ENCODE measurements around the gene MAP3K10.
"Not testable (repeated sequence)": the region's sequence is repeated elsewhere in the genome, so short reads cannot be mapped to it uniquely, and the experiment has no call there.

Gene MAP3K10

DNA sequence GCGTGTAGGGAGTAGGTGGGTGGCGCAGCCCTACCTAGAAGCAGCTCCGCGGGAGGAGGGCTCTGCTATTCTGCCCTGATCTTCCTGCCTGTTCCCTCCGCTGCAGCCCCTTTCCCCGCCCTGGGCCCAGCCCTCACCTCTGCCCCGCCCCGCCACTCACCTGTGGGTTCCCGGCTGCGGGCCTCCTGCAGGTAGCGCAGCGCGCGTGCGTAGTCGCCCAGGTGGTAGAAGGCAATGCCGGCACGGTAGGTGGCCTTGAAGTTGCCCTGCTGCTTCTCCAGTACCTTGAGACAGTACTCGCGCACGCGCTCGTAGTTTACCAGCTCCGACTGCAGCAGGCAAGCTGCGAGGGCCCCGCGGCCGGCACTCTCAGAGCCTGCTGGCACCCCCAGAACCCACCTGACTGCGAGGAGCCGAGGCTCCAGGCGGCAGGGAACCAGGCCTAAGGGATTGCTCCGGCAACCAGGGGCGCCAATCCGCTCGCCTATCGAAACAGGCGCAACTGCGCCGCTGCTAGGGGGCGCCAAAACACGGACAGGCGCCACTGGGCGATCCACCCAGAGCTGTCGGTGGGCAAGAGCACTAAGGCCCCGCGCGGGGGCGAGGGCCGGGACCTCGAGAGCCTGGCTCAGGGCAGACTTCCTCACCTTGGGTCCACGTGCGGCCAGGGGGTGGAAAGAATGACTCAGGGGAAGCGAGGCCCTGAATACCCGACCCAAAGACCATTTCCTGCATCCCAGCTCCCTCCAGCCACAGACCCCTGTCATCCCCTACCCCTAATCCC, 26.0 kb downstream of the MAP3K10 start:
- H3K27ac Mint-ChIP-seq: no peak overlapping the region
- no peak overlapping the region for H3K4me3 Mint-ChIP-seq
- peaks cover 20% of the 10 kb centered on the region for H3K4me1 Mint-ChIP-seq (ENCODE audit: low read depth)
- intact Hi-C loops (cut with micrococcal nuclease): no loop called here
- H3K27me3 Mint-ChIP-seq: peaks cover 61% of the 10 kb centered on the region
- H3K9me3 Mint-ChIP-seq: peaks cover 6% of the 10 kb centered on the region
- peaks cover 10% of the 10 kb centered on the region for H3K36me3 Mint-ChIP-seq (ENCODE audit: low read depth)

DNA sequence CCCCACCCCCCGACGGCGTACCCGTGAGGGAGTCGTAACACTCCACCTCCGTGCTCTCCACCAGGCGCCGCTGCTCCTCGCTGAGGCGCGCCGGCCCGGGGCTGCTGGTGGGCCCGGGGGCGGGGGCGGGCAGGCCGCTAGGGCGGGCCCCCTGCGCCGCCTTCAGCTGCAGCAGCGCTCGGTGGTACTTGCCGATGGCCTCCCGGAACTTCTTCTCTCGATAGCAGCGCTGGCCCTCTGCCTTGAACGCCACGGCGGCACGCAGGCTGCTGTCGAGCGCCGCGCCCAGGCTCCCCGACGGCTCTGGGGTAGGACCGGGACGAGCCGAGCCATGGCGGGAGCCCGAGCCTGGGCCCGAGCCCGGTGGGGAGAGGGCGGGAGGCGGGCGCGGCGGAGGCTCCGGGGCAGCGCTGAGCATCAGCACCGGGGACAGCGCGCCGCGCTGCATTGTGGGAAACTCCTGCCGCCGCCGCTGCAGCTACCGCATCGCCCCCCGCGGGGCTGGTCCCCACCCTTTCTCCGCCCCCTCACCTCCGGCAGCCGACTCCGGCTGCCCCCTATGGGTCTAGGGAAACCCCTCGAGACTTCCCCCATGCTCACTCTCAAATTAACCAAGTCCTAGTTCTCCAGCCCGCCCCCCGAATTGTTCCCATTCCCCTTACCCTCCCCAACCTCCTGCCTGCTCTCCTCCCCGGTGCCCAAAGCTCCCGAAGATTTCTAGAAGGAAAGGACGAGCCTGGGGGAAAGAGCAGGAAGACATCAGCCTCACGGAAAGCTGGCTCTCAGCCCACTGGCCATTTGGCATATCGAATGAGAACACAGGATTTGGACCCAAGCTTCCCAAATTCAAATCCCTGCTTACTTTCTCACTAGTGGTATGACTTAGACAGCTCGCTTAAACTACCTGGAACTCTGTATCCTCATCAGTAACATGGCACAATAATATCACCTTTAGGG, 27.0 kb downstream of the MAP3K10 start, which contains the start of gene TTC9B:
TSS of gene TTC9B (minus strand) at position 451 of the 957 bp plus-strand sequence. CDS start at position 448, 3 bp downstream.
- H3K36me3 Mint-ChIP-seq (ENCODE audit: low read depth): no peaks in the 10 kb centered on the region
- H3K4me3 Mint-ChIP-seq: no peak within 1 kb of the TSS
- intact Hi-C loops (cut with micrococcal nuclease): no loop called here
- peaks cover 21% of the 10 kb centered on the region for H3K4me1 Mint-ChIP-seq (ENCODE audit: low read depth)
- H3K9me3 Mint-ChIP-seq: peaks cover 9% of the 10 kb centered on the region
- no peak within 1 kb of the TSS for H3K27ac Mint-ChIP-seq
- peaks cover 69% of the 10 kb centered on the region for H3K27me3 Mint-ChIP-seq

DNA sequence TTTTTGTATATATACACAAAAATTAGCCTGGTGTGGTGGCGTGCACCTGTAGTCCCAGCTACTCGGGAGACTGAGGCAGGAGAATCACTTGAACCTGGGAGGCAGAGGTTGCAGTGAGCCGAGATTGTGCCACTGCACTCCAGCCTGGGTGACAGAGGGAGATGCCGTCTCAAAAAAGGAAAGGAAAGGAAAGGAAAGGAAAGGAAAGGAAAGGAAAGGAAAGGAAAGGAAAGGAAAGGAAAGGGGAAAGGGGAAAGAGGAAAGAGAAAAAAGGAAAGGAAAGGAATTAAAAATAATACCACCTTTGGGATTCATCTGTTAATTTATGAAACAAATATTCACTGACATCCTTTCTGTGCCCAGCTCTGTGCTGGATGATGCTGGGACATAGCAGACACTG, 27.8 kb downstream of the MAP3K10 start:
- H3K27ac Mint-ChIP-seq; H3K4me3 Mint-ChIP-seq; intact Hi-C loops (cut with micrococcal nuclease); H3K9me3 Mint-ChIP-seq; H3K36me3 Mint-ChIP-seq (ENCODE audit: low read depth): not testable (repeated sequence)
- H3K4me1 Mint-ChIP-seq (ENCODE audit: low read depth): peaks cover 21% of the 10 kb centered on the region
- H3K27me3 Mint-ChIP-seq: peaks cover 77% of the 10 kb centered on the region

DNA sequence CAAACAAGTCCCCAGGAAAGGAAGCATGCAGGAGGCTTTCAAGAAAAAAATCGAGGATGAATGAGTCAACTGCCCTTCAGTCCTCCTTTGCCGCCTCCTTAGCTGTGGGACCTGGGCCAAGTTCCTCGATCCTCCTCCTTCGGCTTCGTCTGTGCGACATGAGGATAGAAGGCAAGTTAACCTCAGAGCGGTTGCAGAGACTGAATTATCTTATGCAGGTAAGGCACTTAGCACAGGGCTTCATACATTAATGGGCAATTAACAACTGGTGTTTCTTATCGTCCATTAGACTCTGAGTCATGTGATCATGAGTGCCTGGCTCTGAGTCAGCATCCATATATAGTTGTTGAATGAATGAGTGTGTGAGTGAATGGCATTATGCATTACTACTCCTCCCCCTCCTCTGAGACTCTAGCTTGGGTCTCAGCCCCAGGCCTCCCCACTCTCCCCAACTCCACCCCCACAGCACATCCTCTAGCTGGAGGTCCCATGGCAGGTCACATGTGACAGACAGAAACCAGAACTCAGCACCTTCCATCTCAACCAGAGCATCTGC, 28.6 kb downstream of the MAP3K10 start:
- Mint-ChIP-seq H3K4me3 (no peak overlapping the region), H3K27me3 (peaks cover 85% of the 10 kb centered on the region), H3K36me3 (ENCODE audit: low read depth) (no peaks in the 10 kb centered on the region), H3K4me1 (ENCODE audit: low read depth) (peaks cover 21% of the 10 kb centered on the region), H3K27ac (no peak overlapping the region), H3K9me3 (peaks cover 9% of the 10 kb centered on the region)
- intact Hi-C loops (cut with micrococcal nuclease): no loop called here

DNA sequence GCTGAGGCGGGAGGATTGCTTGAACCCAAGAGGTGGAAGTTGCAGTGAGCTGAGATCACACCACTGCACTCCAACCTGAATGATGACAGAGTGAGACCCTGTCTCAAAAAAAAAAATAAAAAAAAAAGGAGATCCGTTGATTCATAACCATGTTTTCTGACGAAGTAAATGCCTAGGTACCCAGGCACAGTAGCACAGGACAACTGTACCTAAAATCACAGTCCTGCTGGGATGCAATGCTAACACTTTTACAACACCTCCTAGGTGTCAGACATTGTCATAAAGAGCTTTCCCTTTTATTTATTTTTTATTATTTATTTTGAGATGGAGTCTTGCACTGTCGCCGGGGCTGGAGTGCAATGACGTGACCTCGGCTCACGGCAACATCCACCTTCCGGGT, 29.4 kb downstream of the MAP3K10 start:
- Mint-ChIP-seq H3K36me3 (ENCODE audit: low read depth) (no peaks in the 10 kb centered on the region), H3K4me3 (no peak overlapping the region), H3K4me1 (ENCODE audit: low read depth) (peaks cover 23% of the 10 kb centered on the region), H3K9me3 (peaks cover 9% of the 10 kb centered on the region), H3K27ac (no peak overlapping the region), H3K27me3 (peaks cover 89% of the 10 kb centered on the region)
- intact Hi-C loops (cut with micrococcal nuclease): no loop called here

DNA sequence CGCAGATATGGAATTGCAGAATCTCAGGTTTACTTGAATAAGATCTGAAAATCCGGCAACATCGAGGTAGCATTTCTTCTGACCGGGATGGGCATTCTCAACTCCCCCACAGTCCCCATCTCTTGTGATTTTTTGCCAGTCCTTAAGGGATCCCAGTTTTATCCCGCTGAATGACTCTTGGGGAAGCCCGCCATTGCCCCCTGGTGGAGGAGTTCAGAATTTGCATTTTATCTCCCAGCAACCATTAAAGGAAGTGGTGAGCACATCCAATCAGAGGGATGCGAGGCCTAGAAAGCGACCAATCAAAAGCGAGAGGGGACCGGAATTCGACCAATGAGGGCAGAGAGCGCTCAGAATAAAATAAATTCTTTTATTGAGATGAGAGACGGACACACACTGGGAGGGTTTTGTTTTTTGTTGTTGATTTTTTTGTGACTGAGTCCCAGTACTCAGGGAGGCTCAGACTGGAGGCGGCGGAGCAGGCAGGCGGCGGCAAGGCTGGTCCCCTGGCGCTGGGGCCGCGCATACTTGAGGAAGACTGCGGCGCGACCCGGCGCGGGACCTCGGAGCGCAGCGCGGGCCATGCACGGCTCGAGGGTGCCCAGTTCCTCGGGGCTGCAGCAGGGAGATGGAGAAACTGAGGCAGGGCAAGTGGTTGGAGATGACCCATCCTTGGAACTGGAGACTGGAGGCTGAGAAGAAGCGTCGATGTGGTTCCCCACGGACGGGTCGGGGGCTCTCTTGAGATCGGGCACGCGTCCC, 30.8 kb downstream of the MAP3K10 start:
- no peak overlapping the region for H3K4me3 Mint-ChIP-seq
- H3K36me3 Mint-ChIP-seq (ENCODE audit: low read depth): no peaks in the 10 kb centered on the region

DNA sequence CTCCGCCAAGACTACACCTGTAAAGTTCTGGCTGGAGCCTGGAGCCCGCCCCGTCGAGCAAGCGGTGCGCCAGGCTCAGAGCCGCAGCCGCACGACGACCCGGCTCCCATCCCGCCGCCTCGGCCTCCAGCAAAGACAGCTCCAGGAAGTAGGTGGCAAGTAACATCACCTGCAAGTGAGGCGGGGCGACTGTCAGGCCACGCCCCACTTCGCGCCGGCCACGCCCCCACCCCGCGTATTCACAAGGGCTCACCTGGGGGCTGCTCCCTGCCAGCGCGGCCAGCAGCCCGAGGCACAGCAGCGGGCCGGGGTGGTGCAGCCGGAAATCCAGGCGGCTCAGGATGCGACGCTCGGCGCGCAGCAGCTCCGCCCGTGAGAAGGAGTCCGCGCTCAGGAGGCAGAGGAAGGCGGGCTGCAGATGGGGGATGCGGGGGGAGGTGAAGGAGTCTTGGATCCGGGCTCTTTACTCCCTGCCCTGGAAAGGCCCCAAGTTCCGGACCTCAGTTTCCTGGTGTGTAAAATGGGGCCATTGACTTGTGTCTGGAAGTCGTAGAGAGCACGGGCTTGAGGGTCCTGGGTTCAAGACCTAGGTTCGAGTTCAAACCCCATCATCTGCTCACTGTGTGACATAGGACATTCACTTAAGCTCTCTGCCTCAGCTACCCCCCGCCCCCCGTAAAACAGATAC, 32.1 kb downstream of the MAP3K10 start:
- Mint-ChIP-seq H3K36me3 (ENCODE audit: low read depth) (no peaks in the 10 kb centered on the region), H3K27me3 (peaks cover 91% of the 10 kb centered on the region), H3K27ac (no peak overlapping the region), H3K4me1 (ENCODE audit: low read depth) (peaks cover 28% of the 10 kb centered on the region), H3K4me3 (no peak overlapping the region), H3K9me3 (peaks cover 9% of the 10 kb centered on the region)
- intact Hi-C loops (cut with micrococcal nuclease): no loop called here

More for the DNA sequence above, 30.8 kb downstream of the MAP3K10 start:
- Mint-ChIP-seq H3K9me3 (peaks cover 9% of the 10 kb centered on the region), H3K27me3 (peaks cover 89% of the 10 kb centered on the region), H3K27ac (no peak overlapping the region), H3K4me1 (ENCODE audit: low read depth) (peaks cover 28% of the 10 kb centered on the region)
- intact Hi-C loops (cut with micrococcal nuclease): loop anchor here (1.0 kb wide), 1 partner anchor 83 kb away; no protein-coding TSS in a partner anchor

DNA sequence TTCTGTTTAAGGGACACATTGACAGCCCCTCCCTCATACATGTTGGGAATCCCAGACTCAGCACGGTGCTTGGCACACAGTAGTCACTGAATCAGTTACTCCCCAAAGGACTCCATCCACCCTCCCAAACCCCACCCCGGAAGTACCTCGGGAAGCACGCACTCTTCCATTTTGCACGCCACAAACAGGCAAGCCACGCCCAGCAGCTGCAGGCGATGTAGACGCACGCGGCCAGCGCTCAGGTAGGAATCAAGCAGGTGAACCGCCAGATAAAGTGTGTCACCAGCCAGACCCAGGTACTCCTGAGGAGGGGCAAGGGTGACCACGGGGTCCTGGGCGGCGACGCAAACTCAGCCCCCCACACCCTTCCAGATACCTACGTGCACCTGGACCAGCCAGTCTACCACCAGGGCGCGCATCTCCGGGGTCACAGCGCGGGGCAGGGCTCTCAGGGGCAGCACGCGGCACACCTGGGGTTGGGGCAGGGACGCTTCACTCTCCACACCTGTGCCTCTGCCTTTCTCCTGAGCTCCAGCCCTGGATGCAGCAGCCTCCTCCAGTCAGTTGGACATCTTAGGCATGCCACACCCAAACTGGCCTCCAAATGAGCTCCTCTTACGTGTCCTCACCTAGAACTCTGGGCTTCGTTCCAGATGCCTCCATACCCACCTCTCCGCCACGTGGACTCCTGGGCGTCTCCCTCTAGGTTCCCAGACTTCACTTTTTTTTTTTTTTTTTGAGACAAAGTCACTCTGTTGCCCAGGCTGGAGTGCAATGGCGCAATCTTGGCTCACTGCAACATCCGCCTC, 33.3 kb downstream of the MAP3K10 start:
- peaks cover 9% of the 10 kb centered on the region for H3K9me3 Mint-ChIP-seq
- intact Hi-C loops (cut with micrococcal nuclease): no loop called here
- no peak overlapping the region for H3K27ac Mint-ChIP-seq
- H3K4me3 Mint-ChIP-seq: no peak overlapping the region
- H3K36me3 Mint-ChIP-seq (ENCODE audit: low read depth): no peaks in the 10 kb centered on the region
- H3K27me3 Mint-ChIP-seq: peaks cover 87% of the 10 kb centered on the region
- H3K4me1 Mint-ChIP-seq (ENCODE audit: low read depth): peaks cover 26% of the 10 kb centered on the region

DNA sequence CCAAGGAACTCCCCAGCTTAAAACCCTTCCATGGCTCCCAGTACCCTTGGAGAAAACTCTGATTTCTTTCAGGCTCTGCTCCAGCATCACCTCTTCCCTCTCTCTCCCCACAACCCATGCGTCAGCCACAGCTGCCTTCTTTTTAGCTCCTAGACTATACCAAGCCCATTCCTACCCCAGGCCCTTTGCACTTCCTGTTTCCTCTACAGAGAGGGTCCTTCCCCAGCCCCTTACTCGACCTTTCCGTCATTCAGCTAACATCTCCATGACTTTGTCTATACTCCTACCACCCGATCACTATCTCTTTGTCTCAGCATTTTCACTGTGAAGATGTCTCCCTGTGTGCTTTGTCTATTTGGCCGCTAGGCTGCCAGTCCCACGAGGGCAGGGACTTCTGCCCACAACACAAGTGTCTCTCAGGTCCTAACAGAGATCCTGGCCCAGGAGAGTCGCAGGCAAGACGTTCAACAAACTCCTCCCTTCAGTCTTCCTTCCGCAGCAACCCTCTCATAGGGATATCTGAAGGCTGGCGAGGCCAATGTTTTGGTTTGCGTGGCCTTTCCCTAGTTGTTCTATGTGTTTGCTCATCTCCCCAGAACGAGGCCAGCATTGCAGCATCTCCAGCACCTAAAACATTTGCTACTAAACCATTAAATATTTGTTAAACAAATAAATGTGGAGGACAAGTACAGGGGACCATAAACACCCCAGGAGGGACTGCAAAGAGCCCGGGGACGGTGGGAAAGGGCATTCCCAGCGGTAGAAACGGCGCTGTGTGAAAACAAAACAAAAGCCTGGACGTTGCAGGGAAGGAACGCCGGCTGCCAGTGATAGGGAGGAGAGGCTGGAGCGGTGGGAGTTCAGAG, 34.4 kb downstream of the MAP3K10 start:
- Mint-ChIP-seq H3K27me3 (peaks cover 79% of the 10 kb centered on the region), H3K27ac (no peak overlapping the region), H3K4me3 (peak overlapping the region; percentile 27), H3K4me1 (ENCODE audit: low read depth) (peaks cover 18% of the 10 kb centered on the region), H3K9me3 (peaks cover 9% of the 10 kb centered on the region), H3K36me3 (ENCODE audit: low read depth) (no peaks in the 10 kb centered on the region)
- intact Hi-C loops (cut with micrococcal nuclease): no loop called here

DNA sequence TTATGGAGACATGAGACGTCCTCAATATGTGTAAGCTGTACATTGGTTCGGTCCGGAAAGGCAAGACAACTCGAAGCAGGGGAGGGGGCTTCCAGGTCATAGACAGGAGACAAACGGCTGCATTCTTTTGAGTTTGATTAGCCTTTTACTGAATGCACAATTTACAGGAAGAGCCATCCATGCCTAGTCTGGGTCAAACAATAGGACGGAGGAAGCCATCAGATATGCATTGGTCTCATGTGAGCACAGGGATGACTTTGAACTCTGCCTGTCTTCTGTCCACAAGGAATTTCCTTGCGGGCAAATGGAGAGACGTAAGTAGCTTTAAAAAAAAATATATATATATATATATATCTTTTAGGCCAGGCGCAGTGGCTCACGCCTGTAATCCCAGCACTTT, 37.1 kb downstream of the MAP3K10 start:
- Mint-ChIP-seq H3K4me1 (ENCODE audit: low read depth) (peaks cover 13% of the 10 kb centered on the region), H3K9me3 (no peaks in the 10 kb centered on the region), H3K4me3 (no peak overlapping the region), H3K36me3 (ENCODE audit: low read depth) (peaks cover 15% of the 10 kb centered on the region), H3K27ac (no peak overlapping the region), H3K27me3 (peaks cover 62% of the 10 kb centered on the region)
- intact Hi-C loops (cut with micrococcal nuclease): no loop called here

DNA sequence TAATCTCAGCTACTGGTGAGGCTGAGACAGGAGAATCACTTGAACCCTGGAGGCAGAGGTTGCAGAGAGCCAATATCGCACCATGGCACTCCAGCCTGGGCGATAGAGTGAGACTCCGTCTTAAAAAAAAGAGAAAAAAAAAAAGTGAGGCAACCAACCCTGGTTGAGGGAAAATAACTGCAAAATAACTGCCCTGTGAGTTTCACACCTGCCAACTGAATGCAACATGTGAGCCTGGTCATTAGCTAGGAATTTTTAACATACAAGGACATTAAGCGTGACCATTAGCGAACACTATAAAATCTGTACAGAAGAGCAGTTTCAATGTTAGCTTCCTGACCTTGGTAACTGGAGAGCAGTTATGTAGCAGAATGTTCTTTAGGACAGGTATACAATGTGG, 37.6 kb downstream of the MAP3K10 start:
- intact Hi-C loops (cut with micrococcal nuclease): no loop called here
- Mint-ChIP-seq H3K4me1 (ENCODE audit: low read depth) (peaks cover 13% of the 10 kb centered on the region), H3K27ac (no peak overlapping the region), H3K4me3 (no peak overlapping the region), H3K36me3 (ENCODE audit: low read depth) (peaks cover 20% of the 10 kb centered on the region), H3K9me3 (no peaks in the 10 kb centered on the region), H3K27me3 (peaks cover 58% of the 10 kb centered on the region)

DNA sequence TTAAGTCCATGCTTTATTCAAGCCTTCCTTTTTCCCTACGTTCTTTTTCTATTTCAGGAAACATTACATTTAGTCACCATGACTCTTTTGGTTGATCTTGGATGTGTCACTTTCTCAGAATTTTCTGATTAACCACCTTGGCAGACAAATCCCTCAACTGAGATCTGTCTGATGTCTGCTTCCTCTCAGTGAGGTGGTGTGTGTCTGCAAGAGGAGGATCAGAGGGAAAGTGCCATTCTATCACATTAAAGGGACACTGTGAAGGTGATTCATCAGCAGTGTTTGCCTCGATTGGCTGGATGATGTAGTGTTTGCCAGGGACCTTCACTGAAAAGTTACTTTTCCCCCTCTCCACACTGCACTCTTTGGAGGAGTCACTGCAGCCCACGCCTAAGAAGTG, 38.3 kb downstream of the MAP3K10 start:
- H3K9me3 Mint-ChIP-seq: no peaks in the 10 kb centered on the region
- intact Hi-C loops (cut with micrococcal nuclease): no loop called here
- peaks cover 17% of the 10 kb centered on the region for H3K4me1 Mint-ChIP-seq (ENCODE audit: low read depth)
- peaks cover 52% of the 10 kb centered on the region for H3K27me3 Mint-ChIP-seq
- no peak overlapping the region for H3K4me3 Mint-ChIP-seq
- peaks cover 27% of the 10 kb centered on the region for H3K36me3 Mint-ChIP-seq (ENCODE audit: low read depth)
- no peak overlapping the region for H3K27ac Mint-ChIP-seq
